ENCODE data around the gene BTG4. TPM values are rescaled to one million over a fixed set of nuclear protein-coding genes. Genes with fewer than 3 reads are reported as not detected.

Gene BTG4
- total and polyA plus RNA-seq, 2 experiments from 2014 or later: 0.21 to 0.31 TPM

GRCh38 chr11:111539426-111540113 is 27.4 kb upstream of the BTG4 start:
- Histone ChIP-seq H3K27ac (ENCODE audit: low read depth) (no peak overlapping the region), H3K36me3 (ENCODE audit: insufficient read depth) (no peaks in the 10 kb centered on the region), H2AFZ (peak overlapping the region; percentile 100), H4K20me1 (replicated peaks; ENCODE audit: insufficient read depth) (no peaks in the 10 kb centered on the region), H3K4me3 (peak overlapping the region; percentile 89), H3K4me1 (ENCODE audit: insufficient read depth) (peaks cover 20% of the 10 kb centered on the region), H3K9me2 (ENCODE audit: insufficient read depth) (no peaks in the 10 kb centered on the region; the same call in 1 of the 2 replicates), H3F3A (replicated peaks; ENCODE audit: low read depth) (no peaks in the 10 kb centered on the region), H3K79me2 (replicated peaks; ENCODE audit: insufficient read depth) (no peaks in the 10 kb centered on the region), H3K4me2 (peak overlapping the region; percentile 95), H3K27me3 (ENCODE audit: insufficient read depth) (peaks cover 59% of the 10 kb centered on the region)
- DNase-seq (ENCODE audit: low spot score) (no peak), ATAC-seq (no peak)
- Mint-ChIP-seq H3K9me3 (no peaks in the 10 kb centered on the region; the same call in 2 of the 3 replicates), H3K4me3 (peak overlapping the region; percentile 72), H3K36me3 (ENCODE audit: low read depth) (no peaks in the 10 kb centered on the region; the same call in 1 of the 3 replicates), H3K4me1 (peaks cover 25% of the 10 kb centered on the region; the same call in 2 of the 3 replicates), H3K27me3 (ENCODE audit: insufficient read depth, low read depth, poor library complexity) (peaks cover 51% of the 10 kb centered on the region), H3K27ac (no peak overlapping the region)
- no peak for TF ChIP-seq ZNF114 (CRISPR knock-in tag; IDR thresholded peaks at IDR 0.05)
- TF ChIP-seq JUNB (IDR thresholded peaks at IDR 0.05; ENCODE audit: unreplicated experiment): no peak
- TF ChIP-seq ZNF331 (CRISPR knock-in tag; IDR thresholded peaks at IDR 0.05; ENCODE audit: low read depth): no peak
- TF ChIP-seq ETS1 (IDR thresholded peaks at IDR 0.05): no peak
- TF ChIP-seq POLR2AphosphoS5 (IDR thresholded peaks at IDR 0.05; ENCODE audit: low read depth): no peak
- no peak for TF ChIP-seq EZH2phosphoT487 (IDR thresholded peaks at IDR 0.05; ENCODE audit: unreplicated experiment)

GRCh38 chr11:111538407-111539114 is 26.4 kb upstream of the BTG4 start:
- ATAC-seq: no peak
- H3K9me2 ChIP-seq (ENCODE audit: insufficient read depth): no peaks in the 10 kb centered on the region; the same call in 1 of the 2 replicates
- no peak for DNase-seq (ENCODE audit: low spot score)
- H3K27me3 ChIP-seq (ENCODE audit: insufficient read depth): peaks cover 59% of the 10 kb centered on the region
- H2AFZ ChIP-seq: no peak overlapping the region
- Mint-ChIP-seq H3K36me3 (ENCODE audit: low read depth) (no peaks in the 10 kb centered on the region; the same call in 1 of the 3 replicates), H3K4me3 (no peak overlapping the region), H3K4me1 (peaks cover 25% of the 10 kb centered on the region; the same call in 2 of the 3 replicates), H3K27me3 (ENCODE audit: insufficient read depth, low read depth, poor library complexity) (peaks cover 51% of the 10 kb centered on the region), H3K9me3 (no peaks in the 10 kb centered on the region; the same call in 2 of the 3 replicates), H3K27ac (no peak overlapping the region)
- H3K36me3 ChIP-seq (ENCODE audit: insufficient read depth): no peaks in the 10 kb centered on the region
- H3K4me2 ChIP-seq: no peak overlapping the region
- no peaks in the 10 kb centered on the region for H3F3A ChIP-seq (replicated peaks; ENCODE audit: low read depth)
- H3K4me3 ChIP-seq: no peak overlapping the region
- no peak overlapping the region for H3K27ac ChIP-seq (ENCODE audit: low read depth)
- peaks cover 20% of the 10 kb centered on the region for H3K4me1 ChIP-seq (ENCODE audit: insufficient read depth)
- no peaks in the 10 kb centered on the region for H3K79me2 ChIP-seq (replicated peaks; ENCODE audit: insufficient read depth)
- no peaks in the 10 kb centered on the region for H4K20me1 ChIP-seq (replicated peaks; ENCODE audit: insufficient read depth)
- TF ChIP-seq ZNF331 (CRISPR knock-in tag; IDR thresholded peaks at IDR 0.05; ENCODE audit: low read depth): no peak
- no peak for TF ChIP-seq ZNF114 (CRISPR knock-in tag; IDR thresholded peaks at IDR 0.05)
- no peak for TF ChIP-seq EZH2phosphoT487 (IDR thresholded peaks at IDR 0.05; ENCODE audit: unreplicated experiment)
- no peak for TF ChIP-seq ZNF462 (CRISPR knock-in tag; IDR thresholded peaks at IDR 0.05)
- no peak for TF ChIP-seq EZH2 (IDR thresholded peaks at IDR 0.05; ENCODE audit: low read depth, unreplicated experiment)
- no peak for TF ChIP-seq STAT1 (IDR thresholded peaks at IDR 0.05; ENCODE audit: unreplicated experiment)
- TF ChIP-seq ETS1 (IDR thresholded peaks at IDR 0.05): no peak
- TF ChIP-seq CREB1 (CRISPR knock-in tag; IDR thresholded peaks at IDR 0.05; ENCODE audit: low read depth): no peak
- no peak for TF ChIP-seq POLR2AphosphoS5 (IDR thresholded peaks at IDR 0.05; ENCODE audit: low read depth)

All from GM23338 (cell line).